ENCODE data around the gene UBE4B. TPM values are rescaled to one million over a fixed set of nuclear protein-coding genes. Genes with fewer than 3 reads are reported as not detected.
A peak's percentile ranks its signal among the peaks of the same experiment; 100 is the strongest.
"Not testable (repeated sequence)": the region's sequence is repeated elsewhere in the genome, so short reads cannot be mapped to it uniquely, and the experiment has no call there.

UBE4B gene
- total RNA-seq, 1 donor from 2014 or later, result 74.3 TPM

DNA sequence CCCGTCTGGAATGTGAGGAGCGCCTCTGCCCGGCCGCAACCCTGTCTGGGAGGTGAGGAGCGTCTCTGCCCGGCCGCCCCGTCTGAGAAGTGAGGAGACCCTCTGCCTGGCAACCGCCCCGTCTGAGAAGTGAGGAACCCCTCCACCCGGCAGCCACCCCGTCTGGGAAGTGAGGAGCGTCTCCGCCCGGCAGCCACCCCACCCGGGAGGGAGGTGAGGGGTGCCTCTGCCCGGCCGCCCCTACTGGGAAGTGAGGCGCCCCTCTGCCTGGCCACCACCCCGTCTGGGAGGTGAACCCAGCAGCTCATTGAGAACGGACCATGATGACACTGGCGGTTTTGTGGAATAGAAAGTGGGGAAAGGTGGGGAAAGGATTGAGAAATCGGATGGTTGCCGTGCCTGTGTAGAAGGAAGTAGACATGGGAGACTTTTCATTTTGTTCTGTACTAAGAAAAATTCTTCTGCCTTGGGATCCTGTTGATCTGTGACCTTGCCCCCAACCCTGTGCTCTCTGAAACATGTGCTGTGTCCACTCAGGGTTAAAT lies 3.7 kb upstream of the UBE4B start:
- DNase-seq; ATAC-seq (ENCODE audit: poor library complexity); intact Hi-C loops (cut with DNase I): not testable (repeated sequence)

DNA sequence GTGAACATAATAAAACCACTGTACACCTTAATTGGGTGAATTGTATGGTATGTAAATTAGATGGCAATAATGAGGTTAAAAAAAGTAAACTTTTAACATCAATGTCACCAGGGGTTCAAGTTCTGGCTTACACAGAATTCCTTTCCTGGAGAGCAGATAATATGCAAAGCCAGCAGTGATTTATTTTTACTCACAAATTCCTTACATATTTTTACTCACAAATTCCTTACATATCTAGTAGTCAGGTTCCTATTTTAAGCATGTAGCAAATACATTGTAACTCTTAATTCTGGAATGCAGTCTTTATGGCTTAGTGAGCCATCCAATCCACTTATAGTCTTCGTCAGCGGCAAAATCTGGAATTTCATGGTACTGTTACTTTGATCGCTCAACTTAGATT lies 1.3 kb upstream of the UBE4B start:
- intact Hi-C loops (cut with DNase I), result loop anchor here (5.0 kb wide), 1 partner anchor 84 kb away; no protein-coding TSS in a partner anchor
- no peak for ATAC-seq (ENCODE audit: poor library complexity)
- DNase-seq, result no peak

DNA sequence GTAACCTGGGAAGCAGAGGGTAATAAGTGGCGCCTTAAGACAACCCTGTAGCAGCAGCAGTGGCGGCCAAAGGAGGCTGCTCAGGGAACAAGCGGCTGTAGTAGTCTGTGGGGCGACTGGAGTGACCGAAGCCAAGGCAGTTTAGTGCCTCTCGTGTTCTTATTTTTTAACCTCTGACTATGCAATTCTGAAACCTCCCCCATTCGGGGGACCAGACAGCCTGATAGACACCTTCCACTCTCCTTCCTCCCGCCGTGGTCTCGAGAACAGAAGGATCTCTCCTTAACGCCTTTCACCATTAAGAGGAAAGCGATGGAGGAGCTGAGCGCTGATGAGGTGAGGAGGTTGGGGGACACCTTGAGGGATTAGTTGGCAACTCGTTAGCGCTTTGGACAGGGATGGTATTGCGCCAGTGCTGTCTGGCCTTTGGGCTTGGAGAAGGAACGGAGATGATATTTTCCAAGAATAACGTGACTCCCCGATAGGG lies 644 bp downstream of the UBE4B start:
- ATAC-seq (ENCODE audit: poor library complexity) (peak; percentile 34), DNase-seq (no peak)
- intact Hi-C loops (cut with DNase I), result loop anchor here (5.0 kb wide), 1 partner anchor 86 kb away; no protein-coding TSS in a partner anchor

DNA sequence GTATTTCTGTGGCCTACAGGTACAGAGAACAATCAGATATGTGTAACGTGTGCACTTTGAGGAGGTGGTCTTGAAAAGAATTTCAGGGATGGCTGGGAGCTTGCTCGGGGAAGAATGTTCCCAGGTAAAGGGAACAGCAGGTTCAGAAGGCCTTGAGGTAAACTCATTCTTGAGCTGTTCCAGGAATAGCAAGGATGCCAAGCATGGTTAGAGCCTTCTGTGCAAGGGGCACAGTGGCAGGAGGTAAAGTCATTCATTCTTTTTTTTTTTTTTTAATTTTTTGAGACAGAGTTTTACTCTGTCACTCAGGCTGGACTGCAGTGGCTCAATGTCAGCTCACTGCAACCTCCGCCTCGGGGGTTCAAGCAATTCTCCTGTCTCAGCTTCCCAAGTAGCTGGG lies 10.0 kb downstream of the UBE4B start:
- DNase-seq, result no peak
- no peak for ATAC-seq (ENCODE audit: poor library complexity)
- intact Hi-C loops (cut with DNase I), result no loop called here

DNA sequence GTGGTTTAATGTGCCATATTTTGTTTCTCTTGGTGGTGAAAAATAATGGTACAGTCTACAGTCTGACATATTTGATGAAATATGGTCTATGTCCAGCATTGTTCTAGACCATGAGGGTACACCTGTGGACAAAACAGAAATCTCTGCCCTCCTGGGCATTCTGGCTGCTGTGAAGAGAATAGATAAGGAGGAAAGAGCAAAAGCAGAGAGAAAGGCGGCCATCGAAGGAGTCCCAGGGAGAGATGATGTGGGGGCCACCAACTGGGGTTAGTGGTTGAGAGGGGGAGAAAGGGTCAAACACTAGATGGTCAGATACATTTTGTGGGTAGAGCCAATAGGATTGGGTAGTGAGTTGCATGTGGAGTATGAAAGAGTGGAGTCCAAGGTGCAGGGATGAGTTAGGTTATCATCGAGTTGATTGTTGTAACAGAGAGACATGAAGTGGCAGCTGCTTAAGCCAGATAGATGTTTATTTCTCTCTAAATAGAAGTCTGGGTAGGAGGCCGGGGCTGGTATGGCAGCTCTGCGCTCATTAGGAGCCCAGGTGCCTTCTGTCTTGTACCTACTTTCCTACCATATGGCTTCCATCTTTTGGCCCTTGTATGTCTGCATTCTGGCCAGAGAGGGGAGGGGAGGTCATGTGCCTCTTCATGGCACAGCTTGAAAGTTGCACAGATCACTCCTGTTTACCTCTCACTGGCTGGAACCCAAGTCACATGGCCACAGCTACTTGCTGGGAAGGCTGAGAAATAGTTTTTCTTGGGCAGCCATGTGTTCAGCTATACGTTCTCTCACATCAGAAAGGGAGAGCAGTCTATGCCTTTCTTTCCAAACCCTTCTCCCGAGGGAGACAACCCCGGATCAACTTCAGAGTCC lies 13.0 kb downstream of the UBE4B start:
- intact Hi-C loops (cut with DNase I), result no loop called here

DNA sequence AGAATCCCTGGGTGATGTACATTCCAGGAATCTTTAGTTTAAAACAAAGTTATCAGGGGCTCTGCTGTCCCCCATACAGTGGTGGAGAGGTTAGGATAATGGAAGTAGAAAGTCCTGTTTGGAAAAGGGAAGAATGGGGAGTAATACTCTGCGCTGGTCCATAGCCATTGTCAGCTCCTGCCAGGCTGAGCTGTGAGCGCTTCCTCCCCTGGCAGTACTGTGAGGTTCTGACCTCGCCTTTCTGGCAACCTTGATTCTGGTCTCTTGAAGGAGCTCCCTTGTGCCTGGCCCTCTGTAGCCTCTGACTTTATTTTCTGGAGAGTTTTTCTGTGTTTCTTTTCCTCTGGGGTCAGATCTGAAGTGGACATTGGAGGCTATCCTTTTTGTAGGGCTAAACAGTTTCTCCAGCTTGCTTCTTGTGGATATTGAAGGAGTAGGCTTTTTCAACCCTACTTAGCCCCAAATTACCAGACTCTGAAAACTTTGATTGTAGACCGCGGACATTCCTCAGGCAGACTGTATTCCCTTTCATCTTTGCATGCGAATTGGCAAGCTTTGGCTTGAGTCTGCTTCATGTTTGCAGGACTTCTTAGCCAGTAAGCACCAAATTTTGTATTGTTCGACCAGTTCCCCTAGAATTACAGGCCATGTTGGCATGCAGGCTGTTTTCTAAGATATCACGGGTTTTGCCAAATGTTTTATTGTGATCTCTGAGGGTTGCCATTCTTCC lies 13.8 kb downstream of the UBE4B start:
- DNase-seq (peak; percentile 55), ATAC-seq (ENCODE audit: poor library complexity) (peak; percentile 81)
- intact Hi-C loops (cut with DNase I), result no loop called here

More for the DNA sequence above, 13.0 kb downstream of the UBE4B start:
- ATAC-seq (ENCODE audit: poor library complexity) (peak; percentile 32), DNase-seq (no peak)

DNA sequence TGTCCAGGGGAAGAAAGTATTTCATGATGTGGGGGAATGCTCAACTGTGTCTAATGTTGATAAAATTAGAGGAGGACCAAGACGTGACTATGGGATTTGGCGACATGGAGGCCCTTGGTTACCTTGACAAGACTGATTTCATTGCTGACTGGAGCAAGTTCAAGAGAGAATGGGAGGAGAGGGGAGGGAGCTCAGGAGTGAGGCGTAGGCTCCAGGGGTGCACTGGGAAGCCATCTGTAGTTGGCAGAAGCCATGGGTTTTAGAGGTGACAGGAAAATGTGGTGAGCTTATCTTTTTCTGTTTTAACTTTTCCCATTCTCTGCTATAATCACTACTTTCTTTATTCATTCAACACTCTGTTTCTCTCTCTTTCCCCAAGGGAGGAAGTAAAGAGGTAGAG lies 15.8 kb downstream of the UBE4B start:
- no peak for ATAC-seq (ENCODE audit: poor library complexity)
- DNase-seq, result no peak
- intact Hi-C loops (cut with DNase I), result no loop called here

DNA sequence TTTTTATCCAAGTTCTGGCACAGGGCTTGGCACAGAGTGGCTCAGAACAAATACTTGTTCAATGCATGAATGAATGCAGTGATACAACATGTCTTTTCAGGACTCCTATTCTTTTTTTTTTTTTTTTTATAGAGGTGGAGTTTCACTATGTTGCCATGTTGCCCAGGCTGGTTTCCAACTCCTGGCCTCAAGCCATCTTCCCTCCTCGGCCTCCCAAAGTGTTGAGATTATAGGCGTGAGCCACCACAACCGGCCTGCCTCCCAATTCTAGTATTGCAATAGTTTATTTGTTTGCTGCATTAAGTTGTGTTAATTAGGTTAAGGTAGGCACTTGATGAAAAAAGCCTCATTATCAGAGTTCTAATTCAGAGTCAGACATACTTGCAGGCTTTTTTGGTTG lies 17.9 kb downstream of the UBE4B start:
- intact Hi-C loops (cut with DNase I), result loop anchor here (10.0 kb wide), 1 partner anchor 54 kb away; no protein-coding TSS in a partner anchor
- ATAC-seq (ENCODE audit: poor library complexity) (no peak), DNase-seq (no peak)

DNA sequence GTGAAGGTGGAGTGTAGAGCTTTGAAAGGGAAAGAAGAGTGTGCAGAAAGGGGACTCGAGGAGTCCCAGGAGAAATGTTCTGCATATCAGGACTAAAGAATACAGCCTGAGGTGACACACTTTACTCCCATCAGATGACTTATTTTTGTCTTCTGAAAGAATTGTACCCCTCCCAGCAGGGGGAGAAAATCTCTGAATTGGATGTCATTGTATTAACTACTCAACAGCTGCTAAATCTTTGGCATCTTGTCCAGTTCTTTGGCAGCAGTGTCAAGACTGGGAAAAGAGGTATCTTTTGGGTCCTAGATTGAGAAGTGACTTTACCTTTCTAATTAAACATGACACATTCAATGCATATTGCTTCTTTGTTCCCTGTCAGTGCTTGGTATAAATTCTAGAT lies 18.9 kb downstream of the UBE4B start:
- ATAC-seq (ENCODE audit: poor library complexity), result no peak
- intact Hi-C loops (cut with DNase I), result loop anchor here (10.0 kb wide), 1 partner anchor 53 kb away; no protein-coding TSS in a partner anchor
- no peak for DNase-seq

DNA sequence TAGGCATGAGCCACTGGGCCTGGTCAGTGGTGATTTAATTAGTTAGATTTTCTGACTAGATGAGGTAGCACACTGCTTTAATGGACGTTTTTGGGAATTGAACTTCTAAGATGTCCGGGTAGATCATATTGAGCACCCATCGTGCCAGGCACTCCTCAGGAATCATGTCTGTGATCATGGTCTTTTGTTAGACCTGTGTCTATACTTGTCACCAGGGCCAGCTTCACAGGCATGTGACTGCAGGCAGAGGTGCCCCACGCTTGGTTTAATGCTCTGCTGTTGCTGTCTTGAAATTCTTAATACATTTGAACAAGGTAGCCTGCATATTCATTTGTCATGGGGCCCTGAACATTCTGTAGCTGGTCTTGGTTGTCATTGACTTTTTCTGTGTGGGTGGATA lies 19.6 kb downstream of the UBE4B start:
- DNase-seq, result no peak
- intact Hi-C loops (cut with DNase I), result loop anchor here (10.0 kb wide), 1 partner anchor 52 kb away; no protein-coding TSS in a partner anchor
- peak; percentile 69 for ATAC-seq (ENCODE audit: poor library complexity)

DNA sequence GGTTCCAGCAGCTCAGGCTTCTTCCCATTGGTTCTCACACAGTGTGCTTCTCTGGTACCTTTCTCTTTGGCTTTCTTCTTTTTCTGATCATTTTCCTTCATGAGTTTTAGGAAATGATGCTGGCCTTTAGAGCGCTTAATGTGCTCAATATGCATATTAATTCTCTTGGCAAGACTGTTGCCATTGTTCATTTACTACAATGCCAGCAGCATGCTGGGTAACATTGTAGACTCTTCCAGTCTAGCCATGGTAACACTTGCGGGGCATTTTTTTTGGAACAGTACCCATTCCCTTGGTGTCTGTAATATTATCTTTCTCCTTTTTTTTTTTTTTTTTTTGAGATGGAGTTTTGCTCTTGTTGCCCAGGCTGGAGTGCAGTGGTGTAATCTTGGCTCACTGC lies 21.7 kb downstream of the UBE4B start:
- DNase-seq (no peak), ATAC-seq (ENCODE audit: poor library complexity) (no peak)
- intact Hi-C loops (cut with DNase I), result loop anchor here (10.0 kb wide), 1 partner anchor 50 kb away; no protein-coding TSS in a partner anchor

DNA sequence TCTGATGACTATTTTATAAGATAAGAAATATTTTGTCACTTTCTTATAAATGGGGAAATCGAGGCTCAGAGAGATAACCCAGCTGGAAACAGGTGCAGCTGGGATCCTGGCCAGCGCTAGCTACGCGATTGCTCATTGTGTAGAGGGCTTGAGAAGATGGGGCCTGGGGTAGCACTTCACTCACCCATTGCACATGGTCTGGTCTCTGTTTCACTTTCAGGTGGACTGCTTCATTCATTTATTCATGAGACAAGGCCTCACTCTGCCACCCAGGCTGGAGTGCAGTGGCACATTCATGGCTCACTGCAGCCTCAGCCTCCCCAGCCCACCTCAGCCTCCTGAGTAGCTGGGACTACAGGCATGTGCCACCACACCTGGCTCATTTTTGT lies 23.8 kb downstream of the UBE4B start:
- ATAC-seq (ENCODE audit: poor library complexity) (no peak), DNase-seq (no peak)
- intact Hi-C loops (cut with DNase I), result loop anchor here (10.0 kb wide), 1 partner anchor 48 kb away; no protein-coding TSS in a partner anchor

DNA sequence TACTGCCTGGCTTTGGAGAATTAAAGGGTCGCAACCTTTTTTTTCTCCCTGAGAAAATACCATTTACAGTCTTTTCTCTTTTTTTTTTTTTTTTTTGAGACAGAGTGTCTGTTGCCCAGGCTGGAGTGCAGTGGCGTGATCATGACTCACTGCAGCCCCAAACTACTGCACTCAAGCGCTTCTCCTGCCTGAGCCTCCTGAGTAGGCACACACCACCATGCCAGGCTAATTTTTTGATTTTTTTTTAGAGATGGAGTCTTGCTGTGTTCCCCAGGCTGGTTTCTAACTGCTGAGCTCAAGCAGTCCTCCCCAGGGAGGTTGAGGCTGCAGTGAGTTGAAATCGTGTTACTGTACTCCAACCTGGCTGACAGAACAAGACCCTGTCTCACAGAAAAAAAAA lies 24.6 kb downstream of the UBE4B start:
- no peak for DNase-seq
- intact Hi-C loops (cut with DNase I), result loop anchor here (10.0 kb wide), 1 partner anchor 47 kb away; no protein-coding TSS in a partner anchor
- ATAC-seq (ENCODE audit: poor library complexity), result peak; percentile 31

DNA sequence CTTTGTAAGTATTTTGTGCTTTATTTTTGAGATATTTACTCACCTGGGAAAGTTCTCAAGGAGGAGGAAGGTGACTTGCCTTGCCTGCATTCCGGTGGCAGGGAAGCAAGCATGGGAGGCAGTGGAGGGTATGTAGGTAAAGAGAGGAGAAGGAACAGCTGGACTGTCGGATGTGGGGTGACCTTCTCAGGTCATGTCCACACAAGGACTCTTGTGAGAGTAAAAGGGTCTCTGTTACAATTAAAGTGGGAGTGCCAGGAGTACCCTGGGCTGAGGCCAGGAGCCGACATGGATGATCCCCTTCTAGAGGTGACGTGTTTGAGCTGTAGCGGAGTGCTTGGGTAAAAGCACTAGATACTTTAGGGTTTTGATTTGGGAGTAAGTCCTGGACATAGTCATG lies 25.0 kb downstream of the UBE4B start:
- DNase-seq (no peak), ATAC-seq (ENCODE audit: poor library complexity) (no peak)
- intact Hi-C loops (cut with DNase I), result loop anchor here (10.0 kb wide), 1 partner anchor 47 kb away; no protein-coding TSS in a partner anchor

DNA sequence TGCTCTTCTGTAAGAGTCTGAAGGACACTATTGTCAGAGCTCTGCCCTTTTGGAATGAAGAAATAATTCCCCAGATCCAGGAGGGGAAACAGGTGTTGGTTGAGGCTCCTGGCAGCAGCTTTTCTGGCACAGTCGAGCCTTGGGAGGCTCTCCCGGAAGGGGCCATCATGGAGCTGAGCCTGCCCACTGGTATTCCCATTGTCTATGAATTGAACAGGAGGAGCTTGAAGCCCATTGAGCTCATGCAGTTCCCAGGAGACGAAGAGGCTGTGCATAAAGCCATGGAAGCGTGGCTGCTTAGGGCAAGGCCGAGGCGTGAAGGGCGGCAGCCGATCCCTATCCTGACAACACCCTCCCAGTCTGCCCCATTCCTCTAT lies 26.6 kb downstream of the UBE4B start:
- intact Hi-C loops (cut with DNase I), result loop anchor here (10.0 kb wide), 1 partner anchor 45 kb away; no protein-coding TSS in a partner anchor
- no peak for DNase-seq
- ATAC-seq (ENCODE audit: poor library complexity), result no peak

DNA sequence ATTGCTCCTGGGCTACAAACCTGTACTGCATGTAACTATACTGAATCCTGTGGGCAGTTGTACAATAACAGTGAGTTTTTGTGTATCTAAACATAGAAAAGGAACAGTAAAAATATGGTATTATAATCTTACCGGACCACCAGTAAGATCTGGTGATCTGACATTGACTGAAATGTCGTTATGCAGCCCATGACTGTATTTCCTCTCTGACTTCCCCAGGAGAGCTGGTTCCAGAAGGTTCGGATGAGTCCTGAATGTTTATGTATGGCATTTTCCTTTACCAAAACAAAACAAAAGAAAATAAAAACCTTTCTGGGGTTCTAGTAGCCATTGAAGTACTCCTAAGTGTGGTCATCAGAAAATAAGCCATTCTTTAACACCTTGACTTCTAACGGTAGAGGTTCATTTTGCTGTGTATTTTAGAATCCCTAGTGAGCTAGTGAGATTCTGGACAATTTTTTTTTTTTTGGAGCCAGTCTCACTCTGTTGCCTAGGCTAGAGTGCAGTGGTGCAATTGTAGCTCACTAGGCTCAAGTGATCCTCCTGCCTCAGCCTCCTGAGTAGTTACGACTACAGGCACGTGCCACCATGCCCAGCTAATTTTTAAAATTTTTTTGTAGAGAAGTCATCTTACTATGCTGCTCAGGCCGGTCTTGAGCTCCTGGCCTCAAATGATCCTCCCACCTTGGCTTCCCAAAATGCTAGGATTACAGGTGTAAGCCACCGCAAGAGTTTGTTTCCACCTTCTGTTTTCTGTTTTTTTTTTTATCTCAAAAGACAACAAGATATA lies 27.7 kb downstream of the UBE4B start:
- DNase-seq (no peak), ATAC-seq (ENCODE audit: poor library complexity) (no peak)
- intact Hi-C loops (cut with DNase I), result no loop called here

DNA sequence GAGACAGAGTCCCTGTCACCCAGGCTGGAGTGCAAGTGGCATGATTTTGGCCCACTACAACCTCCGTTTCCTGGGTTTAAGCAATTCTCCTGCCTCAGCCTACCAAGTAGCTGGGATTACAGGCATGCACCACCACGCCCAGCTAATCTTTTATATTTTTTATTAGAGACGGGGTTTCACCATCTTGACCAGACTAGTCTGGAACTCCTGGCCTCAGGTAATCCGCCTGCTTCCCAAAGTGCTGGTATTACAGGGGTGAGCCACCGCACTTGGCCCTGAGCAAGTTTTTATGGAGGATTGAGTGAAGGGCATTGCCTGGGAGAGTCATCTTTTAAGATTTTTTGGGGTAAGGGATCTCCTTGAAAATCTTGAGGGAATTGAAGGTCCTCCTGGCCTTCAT lies 28.5 kb downstream of the UBE4B start:
- DNase-seq (no peak), ATAC-seq (ENCODE audit: poor library complexity) (no peak)
- intact Hi-C loops (cut with DNase I), result no loop called here

DNA sequence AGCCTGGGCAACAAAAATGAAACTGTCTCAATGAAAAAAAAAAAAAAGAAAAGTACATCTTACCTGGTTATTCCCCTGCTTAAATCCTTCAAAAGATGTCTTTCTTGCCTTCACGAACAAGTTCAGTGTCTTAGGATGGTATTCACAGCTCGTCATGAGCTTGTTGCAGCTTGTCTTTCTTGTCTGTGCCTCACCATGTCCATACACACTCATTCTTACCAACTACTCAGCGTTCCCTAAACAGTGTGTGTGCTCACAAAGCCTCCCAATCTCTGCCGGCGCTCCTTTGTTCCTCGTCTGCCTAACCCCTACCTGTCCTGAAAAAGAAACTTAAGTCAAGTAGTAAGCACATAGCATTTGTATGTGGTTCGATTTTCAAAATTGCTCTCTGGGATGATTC lies 31.1 kb downstream of the UBE4B start:
- ATAC-seq (ENCODE audit: poor library complexity) (no peak), DNase-seq (no peak)
- intact Hi-C loops (cut with DNase I), result no loop called here

Measured in Right ventricle myocardium superior (tissue), 1 donor.